Nephron progenitor cell (in vitro differentiated cells): ENCODE measurements around the gene OGG1.

Experiments used
- DNase-seq: peaks from one replicate; pipeline ENCODE4 v3.0.0; 2021
- H3K27ac Mint-ChIP-seq: 2 replicates; pipeline ENCODE4 v1.8.0; 2021; ENCODE audit warnings: mild to moderate bottlenecking, moderate library complexity, mixed read lengths
- H3K27me3 Mint-ChIP-seq: 2 replicates; pipeline ENCODE4 v1.8.0; 2021; ENCODE audit warnings: mild to moderate bottlenecking, low read depth, mixed read lengths; ENCODE audit not compliant: poor library complexity
- H3K36me3 Mint-ChIP-seq: 2 replicates; pipeline ENCODE4 v1.8.0; 2021; ENCODE audit warnings: low read depth, mixed read lengths
- H3K4me1 Mint-ChIP-seq: 2 replicates; pipeline ENCODE4 v1.8.0; 2021; ENCODE audit warnings: mixed read lengths
- H3K4me3 Mint-ChIP-seq: 2 replicates; pipeline ENCODE4 v1.8.0; 2021; ENCODE audit warnings: mild to moderate bottlenecking, moderate library complexity, mixed read lengths
- H3K9me3 Mint-ChIP-seq: 2 replicates; pipeline ENCODE4 v1.8.0; 2021; ENCODE audit warnings: mild to moderate bottlenecking, moderate library complexity, mixed read lengths
- CTCF ChIP-seq: fragments of 200-600 bp; sonication (generic); IDR thresholded peaks from 2 replicates; pipeline ENCODE4 v1.5.0; 2021; ENCODE audit warnings: antibody characterized with exemption

The OGG1 gene

GRCh38 chr3:9797196-9797945, 47.6 kb downstream of the OGG1 start:
- Mint-ChIP-seq H3K27me3 (no peaks in the 10 kb centered on the region), H3K4me1 (peaks cover 18% of the 10 kb centered on the region), H3K4me3 (no peak overlapping the region), H3K9me3 (no peaks in the 10 kb centered on the region), H3K36me3 (peaks cover 50% of the 10 kb centered on the region), H3K27ac (no peak overlapping the region)
- no peak for TF ChIP-seq CTCF
- no peak for DNase-seq

GRCh38 chr3:9800529-9800928, 50.8 kb downstream of the OGG1 start:
- Mint-ChIP-seq H3K4me3 (no peak overlapping the region), H3K27ac (no peak overlapping the region), H3K4me1 (peaks cover under 1% of the 10 kb centered on the region), H3K27me3 (no peaks in the 10 kb centered on the region), H3K9me3 (no peaks in the 10 kb centered on the region), H3K36me3 (peaks cover 67% of the 10 kb centered on the region)
- TF ChIP-seq CTCF, result no peak
- DNase-seq, result no peak

- Mint-ChIP-seq H3K27me3 (no peaks in the 10 kb centered on the region), H3K9me3 (no peaks in the 10 kb centered on the region), H3K4me3 (no peak overlapping the region), H3K4me1 (peaks cover 2% of the 10 kb centered on the region), H3K36me3 (peaks cover 48% of the 10 kb centered on the region), H3K27ac (no peak overlapping the region)
- TF ChIP-seq CTCF, result no peak
- DNase-seq, result no peak
Measured at GRCh38 chr3:9803494-9803893, 53.7 kb downstream of the OGG1 start.

GRCh38 chr3:9804996-9805395, 55.2 kb downstream of the OGG1 start:
- H3K27ac Mint-ChIP-seq, result no peak overlapping the region
- no peaks in the 10 kb centered on the region for H3K27me3 Mint-ChIP-seq

GRCh38 chr3:9806137-9806536, 56.4 kb downstream of the OGG1 start:
- Mint-ChIP-seq H3K27me3 (peaks cover 4% of the 10 kb centered on the region), H3K36me3 (peaks cover 34% of the 10 kb centered on the region), H3K9me3 (no peaks in the 10 kb centered on the region), H3K27ac (no peak overlapping the region), H3K4me3 (no peak overlapping the region), H3K4me1 (peaks cover 23% of the 10 kb centered on the region)
- TF ChIP-seq CTCF, result no peak
- DNase-seq, result no peak

More at GRCh38 chr3:9804996-9805395, 55.2 kb downstream of the OGG1 start:
- H3K4me1 Mint-ChIP-seq, result peaks cover 14% of the 10 kb centered on the region
- peaks cover 42% of the 10 kb centered on the region for H3K36me3 Mint-ChIP-seq
- no peaks in the 10 kb centered on the region for H3K9me3 Mint-ChIP-seq
- no peak for TF ChIP-seq CTCF
- DNase-seq, result no peak
- H3K4me3 Mint-ChIP-seq, result no peak overlapping the region
